Activated CD4-positive, CD25-positive, alpha-beta regulatory T cell treated with anti-CD3 and anti-CD28 coated beads, Interleukin-2, amount 50 U/mL, for 16 hours (primary cell): ENCODE data around the gene MESD.
"Not testable (repeated sequence)": the region's sequence is repeated elsewhere in the genome, so short reads cannot be mapped to it uniquely, and the experiment has no call there.

Source experiments
- DNase-seq: peaks from one replicate; pipeline ENCODE4 v3.0.0-alpha.2; 2020; ENCODE audit warnings: low read depth, low spot score

The MESD gene

DNA sequence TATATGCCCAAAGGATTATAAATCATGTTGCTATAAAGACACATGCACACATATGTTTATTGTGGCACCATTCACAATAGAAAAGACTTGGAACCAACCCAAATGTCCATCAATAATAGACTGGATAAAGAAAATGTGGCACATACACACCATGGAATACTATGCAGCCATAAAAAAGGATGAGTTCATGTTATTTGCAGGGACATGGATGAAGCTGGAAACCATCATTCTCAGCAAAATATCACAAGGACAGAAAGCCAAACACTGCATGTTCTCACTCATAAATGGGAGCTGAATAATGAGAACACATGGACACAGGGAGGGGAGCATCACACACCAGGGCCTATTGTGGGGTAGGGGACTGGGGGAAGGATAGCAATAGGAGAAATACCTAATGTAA, 24.2 kb downstream of the MESD start:
- not testable (repeated sequence) for DNase-seq

- no peak for DNase-seq
Measured at GRCh38 chr15:80958818-80959495, 30.7 kb downstream of the MESD start.

DNA sequence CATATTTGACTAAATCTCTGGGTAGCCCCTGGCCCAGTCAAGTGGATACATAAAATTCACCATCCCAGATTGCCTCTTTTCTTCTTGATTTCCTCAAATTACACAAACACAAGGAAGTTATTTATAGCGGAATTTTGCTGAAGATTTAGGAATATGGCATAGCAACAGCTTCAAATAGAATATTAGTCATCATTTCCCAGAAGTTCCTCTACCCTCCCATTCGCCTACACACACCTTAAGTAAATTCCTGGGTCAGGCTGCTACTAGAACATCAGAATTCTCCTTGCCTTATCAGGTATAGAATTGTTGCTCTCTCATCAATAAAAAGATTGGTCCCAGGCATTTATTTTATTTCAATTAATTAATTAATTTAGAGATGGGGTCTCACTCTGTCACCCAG, 31.6 kb downstream of the MESD start:
- no peak for DNase-seq

DNA sequence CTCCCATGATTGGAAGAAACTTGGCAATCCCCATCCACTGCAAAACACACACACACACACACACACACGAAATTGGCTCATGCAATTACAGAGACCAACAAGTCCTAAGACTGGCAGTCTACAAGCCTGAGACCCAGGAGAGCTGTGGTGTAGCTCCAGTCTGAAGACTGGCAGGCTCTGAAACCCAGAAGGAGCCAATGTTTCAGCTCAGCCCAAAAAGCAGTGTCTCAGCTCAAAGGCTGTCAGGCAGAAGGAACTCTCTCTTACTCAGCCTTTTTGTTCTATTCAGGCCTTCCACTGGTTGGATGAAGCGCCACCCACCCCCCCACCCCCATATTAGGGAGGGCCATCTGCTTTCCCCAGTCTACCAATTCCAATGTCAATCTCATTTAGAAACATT, 32.1 kb downstream of the MESD start:
- DNase-seq, result no peak

DNA sequence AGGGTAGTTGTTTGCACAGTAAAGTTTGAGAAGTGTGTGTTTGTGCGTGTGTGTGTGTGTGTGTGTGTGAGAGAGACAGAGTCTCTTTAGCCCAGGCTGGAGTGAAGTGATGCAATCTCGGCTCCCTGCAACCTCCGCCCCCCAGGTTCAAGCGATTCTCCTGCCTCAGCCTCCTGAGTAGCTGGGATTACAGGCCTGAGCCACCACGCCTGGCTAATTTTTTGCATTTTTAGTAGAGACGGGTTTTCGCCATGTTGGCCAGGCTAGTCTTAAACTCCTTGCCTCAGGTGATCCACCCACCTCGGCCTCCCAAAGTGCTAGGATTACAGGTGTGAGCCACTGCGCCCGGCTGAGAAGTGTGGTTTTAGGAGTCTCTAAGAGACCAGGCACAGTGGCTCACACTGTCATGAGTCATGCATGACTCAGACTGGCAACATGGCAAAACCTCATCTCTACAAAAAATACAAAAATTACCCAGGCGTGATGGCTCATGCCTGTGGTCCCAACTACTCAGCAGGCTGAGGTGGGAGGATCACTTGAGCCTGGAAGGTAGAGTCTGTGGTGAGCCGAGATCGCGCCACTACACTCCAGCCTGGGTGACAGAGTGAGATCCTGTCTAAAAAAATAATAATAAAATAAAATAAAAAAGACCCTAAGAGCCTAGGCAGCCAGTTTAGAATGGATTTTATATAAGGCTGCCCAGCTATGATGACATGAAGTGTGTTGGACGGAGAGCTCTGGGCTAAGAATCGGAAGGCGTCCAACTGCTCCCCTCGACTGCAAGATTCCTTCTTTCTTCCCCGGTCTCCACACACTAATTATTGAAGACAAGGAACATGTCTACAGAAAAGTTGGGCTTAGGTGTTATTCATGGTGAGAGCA, 33.8 kb downstream of the MESD start:
- DNase-seq, result not testable (repeated sequence)

- DNase-seq, result no peak
Measured at GRCh38 chr15:80953953-80954778, 35.5 kb downstream of the MESD start.

DNA sequence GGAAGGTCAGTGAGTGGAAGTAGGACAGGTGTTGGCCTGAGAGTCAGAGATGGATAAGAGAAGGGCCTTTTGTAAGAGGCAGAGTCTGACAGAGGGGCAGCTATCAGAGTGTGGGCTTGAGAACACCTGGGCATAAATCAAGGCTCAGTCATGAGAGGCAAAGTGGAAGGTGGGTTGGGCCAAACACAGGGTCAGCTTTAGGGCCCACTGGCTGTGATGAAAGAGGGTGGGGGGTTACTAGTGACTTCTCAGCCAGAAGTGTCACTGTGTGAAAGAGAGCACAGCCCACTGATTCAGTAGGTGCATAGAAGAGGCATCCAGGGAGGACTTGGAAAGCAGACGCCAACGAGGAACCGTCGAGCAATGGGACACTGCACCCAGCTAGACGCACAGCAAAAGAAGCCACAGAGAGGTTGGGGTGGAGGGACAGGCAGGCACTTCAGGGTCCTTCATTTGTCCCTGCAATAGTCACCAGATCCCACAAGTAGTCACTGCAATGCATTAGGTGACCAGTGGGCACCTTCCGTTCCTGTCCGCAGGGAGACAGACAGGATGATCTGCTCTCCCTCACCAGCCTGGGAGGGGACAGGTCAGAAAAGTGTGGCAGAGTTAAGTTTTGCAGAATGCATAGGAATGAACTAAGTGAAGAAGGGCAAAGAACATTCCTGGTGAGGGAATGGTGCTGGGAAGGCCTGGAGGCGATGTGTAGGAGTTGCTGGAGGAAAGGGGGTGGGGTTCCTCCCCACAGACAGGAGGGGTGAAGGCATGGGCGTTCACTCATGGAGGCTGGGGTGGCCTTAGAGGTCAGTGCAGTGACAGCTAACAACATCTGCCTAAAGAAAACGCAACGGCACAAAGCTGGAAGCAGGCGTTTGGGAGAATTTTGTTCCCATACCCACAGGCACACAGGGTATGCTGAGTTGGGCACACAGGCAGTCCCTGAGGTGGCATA, 36.3 kb downstream of the MESD start:
- DNase-seq, result no peak

DNA sequence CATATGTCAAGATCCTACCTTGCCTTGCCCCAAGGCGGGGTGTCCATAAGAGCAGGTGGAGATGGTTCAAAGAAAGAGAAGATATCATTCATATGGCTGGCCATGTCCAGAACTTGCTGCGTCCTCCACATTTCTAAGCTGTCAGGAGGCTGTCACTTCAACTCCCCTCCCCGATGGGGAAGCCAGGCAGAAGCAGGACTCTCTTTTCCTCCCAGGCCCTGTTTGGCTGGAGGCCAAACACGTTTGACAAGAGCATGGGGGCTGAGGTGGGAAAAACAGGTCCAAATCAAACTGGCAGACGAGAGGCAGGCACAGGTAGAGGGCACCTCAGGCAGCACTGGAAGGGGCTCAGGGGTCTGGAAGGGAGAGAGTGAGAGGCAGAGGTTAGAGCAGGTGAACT, 37.7 kb downstream of the MESD start:
- no peak for DNase-seq

DNA sequence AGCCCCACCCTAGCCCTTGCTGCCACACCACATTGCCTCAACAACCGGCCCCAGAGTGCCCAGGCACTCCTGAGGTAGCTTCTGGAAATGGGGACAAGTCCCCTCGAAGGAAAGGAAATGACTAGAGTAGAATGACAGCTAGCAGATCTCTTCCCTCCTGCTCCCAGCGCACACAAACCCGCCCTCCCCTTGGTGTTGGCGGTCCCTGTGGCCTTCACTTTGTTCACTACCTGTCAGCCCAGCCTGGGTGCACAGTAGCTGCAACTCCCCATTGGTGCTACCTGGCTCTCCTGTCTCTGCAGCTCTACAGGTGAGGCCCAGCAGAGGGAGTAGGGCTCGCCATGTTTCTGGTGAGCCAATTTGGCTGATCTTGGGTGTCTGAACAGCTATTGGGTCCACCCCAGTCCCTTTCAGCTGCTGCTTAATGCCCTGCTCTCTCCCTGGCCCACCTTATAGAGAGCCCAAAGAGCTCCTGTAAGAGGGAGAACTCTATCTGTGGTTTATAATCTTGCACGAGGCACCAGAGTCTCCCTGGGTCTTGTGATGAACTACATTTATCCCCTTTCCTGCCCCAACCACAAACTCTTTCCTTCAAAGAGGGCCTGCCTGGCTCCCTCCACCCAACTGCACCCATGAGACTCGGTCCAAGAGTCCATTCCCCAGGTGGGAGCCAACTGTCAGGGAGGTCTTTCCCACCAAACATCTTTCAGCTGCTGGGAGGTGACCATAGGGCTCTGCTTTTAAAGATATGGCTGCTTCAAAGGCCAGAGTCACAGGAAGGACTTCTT, 39.1 kb downstream of the MESD start:
- DNase-seq, result no peak

DNA sequence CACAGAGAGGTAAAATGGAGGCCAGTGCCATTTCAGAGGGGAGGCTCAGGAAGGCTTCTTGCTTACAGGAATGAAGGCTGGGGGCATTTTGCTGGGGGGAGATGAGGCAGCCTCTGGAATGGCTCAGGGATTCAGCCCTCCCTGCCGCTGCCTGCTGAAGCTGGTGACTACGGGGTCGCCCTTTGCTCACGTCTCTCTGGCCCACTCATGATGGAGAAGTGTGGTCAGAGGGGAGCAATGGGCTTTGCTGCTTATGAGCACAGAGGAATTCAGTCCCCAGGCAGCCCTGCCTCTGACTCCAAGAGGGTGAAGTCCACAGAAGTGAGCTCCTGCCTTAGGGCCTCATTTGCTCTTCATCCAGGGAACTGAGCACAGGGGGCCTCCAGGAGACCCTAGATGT, 39.9 kb downstream of the MESD start:
- DNase-seq, result no peak

DNA sequence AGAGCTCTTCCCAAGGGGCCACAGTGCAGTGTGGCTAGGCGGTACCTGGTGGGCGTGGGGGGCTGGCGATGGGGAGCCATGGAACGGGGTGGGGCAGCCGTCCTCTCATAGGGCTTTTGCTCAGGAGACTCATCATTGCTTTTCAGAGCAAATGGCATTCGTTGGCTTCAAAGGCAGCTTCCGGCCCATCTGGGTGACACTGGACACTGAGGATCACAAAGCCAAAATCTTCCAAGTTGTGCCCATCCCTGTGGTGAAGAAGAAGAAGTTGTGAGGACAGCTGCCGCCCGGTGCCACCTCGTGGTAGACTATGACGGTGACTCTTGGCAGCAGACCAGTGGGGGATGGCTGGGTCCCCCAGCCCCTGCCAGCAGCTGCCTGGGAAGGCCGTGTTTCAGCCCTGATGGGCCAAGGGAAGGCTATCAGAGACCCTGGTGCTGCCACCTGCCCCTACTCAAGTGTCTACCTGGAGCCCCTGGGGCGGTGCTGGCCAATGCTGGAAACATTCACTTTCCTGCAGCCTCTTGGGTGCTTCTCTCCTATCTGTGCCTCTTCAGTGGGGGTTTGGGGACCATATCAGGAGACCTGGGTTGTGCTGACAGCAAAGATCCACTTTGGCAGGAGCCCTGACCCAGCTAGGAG, 40.8 kb downstream of the MESD start:
- DNase-seq, result no peak

GRCh38 chr15:80946576-80946975, 43.0 kb downstream of the MESD start:
- no peak for DNase-seq

GRCh38 chr15:80945605-80946004, 44.0 kb downstream of the MESD start:
- DNase-seq, result no peak

DNA sequence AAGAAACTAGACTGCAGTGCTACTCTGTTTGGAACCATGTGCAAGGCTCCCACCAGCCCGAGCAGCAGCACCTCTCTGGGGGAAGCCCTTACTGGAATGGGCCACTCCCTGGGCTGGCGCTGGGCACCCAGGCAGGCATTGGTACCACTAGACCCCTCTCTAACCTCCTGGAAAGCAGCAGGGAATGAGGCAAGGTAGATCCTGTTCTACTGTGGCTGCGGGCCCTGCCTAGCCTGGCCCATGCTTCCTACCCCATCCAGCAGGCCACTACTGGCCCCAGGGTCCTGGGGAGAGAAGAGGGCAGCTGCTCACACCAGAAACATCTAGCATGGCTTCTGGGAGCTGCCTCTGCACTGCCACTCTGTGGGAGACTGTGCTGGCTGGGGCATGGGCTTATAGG, 44.8 kb downstream of the MESD start:
- DNase-seq, result no peak

- no peak for DNase-seq
Measured at GRCh38 chr15:80942746-80943565, 46.7 kb downstream of the MESD start.

- DNase-seq, result no peak
Measured at GRCh38 chr15:80942266-80942665, 47.4 kb downstream of the MESD start.

- no peak for DNase-seq
Measured at GRCh38 chr15:80940851-80941250, 48.8 kb downstream of the MESD start.

DNA sequence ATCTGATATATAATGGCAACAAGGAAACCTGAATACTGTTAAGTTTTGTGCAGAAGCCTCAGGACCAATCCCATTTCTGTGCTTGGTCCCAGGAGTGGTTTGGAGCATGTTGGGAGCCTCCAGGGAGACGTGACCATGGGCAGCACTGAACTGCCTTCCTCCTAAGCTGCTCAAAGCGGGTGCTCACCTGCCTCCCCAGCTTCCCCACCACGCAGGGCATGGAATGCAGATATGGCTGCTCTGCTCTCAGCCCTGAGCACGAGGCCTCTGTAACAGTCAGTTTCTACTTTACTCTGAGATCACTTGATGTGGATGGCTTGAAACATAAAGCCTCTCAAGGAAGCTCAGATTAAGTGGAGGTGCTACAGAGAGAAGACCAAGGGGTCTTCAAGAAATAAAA, 49.3 kb downstream of the MESD start:
- DNase-seq, result no peak

DNA sequence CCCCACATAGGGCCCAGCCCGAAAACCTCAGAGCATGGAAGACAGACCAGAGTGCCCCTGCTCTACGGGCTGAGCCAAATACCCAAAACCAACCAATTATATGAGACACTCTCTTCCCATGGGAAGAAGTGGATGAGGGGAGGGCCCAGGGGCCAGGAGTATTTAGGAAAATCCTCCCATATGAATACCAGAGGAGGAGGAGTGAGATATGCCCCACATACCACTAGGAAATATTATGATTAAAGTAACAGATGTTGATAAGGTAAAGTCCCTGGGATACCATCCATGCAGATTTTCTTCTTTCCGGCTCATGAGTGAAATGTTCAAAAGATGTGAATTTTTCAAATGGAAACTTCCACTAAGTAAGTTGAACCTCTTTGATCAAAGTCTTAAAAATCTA, 50.4 kb downstream of the MESD start:
- DNase-seq, result no peak
